IPS-18c (cell line): ENCODE data around the gene DNAJA4.

Source experiments
- H3K4me3 ChIP-seq: 2 replicates; pipeline ENCODE4 v1.7.0; 2013; ENCODE audit warnings: low read depth, mild to moderate bottlenecking, low read length, moderate library complexity; ENCODE audit not compliant: insufficient read depth
- H3K9me3 ChIP-seq: one replicate; pipeline ENCODE4 v1.6.1; 2013; ENCODE audit warnings: mild to moderate bottlenecking, low read length, moderate library complexity; ENCODE audit not compliant: control insufficient read depth, insufficient read depth

The DNAJA4 gene

DNA sequence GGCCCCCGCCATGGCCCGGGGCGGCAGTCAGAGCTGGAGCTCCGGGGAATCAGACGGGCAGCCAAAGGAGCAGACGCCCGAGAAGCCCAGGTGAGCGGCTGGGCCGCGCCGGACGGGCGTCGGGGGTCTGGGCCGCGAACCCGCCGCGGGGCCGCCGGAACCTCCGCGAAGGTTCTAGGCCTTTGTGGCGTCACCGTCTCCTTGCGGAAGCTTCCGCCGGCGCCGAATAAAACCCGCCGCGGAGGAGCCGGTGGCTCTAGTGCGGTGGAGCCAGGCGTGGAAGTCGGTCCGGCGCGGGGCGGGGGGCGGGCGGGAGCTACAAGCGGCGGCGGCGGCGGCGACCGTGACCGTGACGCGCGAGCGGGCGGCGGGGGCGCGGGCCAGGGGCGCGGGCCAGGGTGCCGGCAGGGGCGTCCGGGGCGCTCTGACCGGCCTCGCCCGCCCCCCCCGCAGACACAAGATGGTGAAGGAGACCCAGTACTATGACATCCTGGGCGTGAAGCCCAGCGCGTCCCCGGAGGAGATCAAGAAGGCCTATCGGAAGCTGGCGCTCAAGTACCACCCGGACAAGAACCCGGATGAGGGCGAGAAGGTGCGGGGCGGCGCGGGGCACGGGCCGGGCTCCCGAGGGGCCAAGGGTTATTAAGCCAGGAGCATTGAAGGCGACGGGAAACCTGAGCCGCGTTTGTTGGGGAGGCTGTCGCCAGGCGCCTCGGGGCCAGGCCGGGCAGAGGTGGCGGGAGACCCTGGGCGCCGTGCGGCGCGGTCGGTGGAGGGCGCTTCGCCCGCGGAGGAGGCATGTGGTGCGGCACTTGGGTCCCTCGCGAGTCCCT, at the start of gene DNAJA4:
Gene DNAJA4 (plus strand): TSS at position 259 of the 833 bp plus-strand sequence. CDS start 202 bp downstream, at position 461.
- H3K9me3 ChIP-seq: peaks cover 3% of the 10 kb centered on the region
- peak within 1 kb of the TSS; percentile 49; the same call in 1 of the 2 replicates for H3K4me3 ChIP-seq

DNA sequence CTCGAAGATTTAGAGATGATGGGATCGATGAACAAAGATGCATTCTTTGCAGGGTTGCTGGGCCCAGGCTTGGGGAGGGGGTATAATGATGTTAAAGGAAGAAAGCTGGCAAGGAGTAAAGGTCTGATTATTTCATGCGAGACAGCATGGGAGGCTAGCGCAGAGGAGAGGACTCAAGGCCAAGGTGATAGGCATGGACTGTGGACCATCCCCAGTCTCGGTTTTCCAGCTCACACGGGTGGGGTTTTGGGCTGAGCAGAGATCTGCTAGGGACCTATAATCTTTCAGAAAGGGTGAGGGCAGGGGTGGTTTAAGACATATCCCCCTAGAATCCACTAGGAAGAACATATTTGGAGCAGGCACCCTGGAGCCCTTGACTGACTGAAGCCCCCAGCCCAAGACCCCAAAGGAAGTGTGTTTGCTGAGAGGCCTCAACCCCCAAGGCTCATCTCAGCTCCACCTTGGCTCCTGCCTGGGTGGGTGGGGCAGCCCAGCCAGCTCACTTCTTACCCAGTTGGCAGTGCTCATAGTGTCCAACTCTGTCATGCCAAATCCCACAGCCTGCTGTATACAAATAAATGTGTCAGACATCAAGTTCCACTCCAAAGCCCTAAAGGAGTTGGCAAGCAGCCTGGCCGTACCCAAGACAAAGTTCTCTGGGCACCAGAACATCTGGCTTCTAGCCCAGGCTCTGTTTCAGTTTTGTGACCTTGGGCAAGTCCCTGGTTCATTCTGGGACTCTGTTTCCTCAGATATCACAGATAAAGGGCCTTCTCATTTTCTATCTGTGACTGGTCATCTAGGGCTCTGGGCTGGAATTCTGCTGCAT, 47.9 kb upstream of the DNAJA4 start:
- Histone ChIP-seq H3K9me3 (no peaks in the 10 kb centered on the region), H3K4me3 (no peak overlapping the region)

DNA sequence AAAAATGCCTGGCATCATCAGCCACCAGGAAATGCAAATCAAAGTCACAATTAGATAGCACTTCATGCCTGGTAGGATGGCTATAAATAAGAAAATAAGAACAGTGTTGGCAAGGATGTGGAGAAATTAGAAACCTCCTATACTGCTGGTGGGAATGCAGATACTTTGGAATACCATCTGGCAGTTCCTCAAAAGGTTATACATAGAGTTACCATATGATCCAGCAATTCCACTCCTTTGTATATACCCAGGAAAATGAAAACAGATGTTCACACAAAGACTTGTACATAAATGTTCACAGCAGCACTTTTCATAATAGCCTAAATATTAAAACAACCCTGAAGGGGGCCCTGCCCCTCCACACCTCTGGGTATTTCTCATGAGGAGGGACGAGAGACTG, 43.6 kb upstream of the DNAJA4 start:
- Histone ChIP-seq H3K4me3 (no peak overlapping the region), H3K9me3 (peaks cover 2% of the 10 kb centered on the region)

DNA sequence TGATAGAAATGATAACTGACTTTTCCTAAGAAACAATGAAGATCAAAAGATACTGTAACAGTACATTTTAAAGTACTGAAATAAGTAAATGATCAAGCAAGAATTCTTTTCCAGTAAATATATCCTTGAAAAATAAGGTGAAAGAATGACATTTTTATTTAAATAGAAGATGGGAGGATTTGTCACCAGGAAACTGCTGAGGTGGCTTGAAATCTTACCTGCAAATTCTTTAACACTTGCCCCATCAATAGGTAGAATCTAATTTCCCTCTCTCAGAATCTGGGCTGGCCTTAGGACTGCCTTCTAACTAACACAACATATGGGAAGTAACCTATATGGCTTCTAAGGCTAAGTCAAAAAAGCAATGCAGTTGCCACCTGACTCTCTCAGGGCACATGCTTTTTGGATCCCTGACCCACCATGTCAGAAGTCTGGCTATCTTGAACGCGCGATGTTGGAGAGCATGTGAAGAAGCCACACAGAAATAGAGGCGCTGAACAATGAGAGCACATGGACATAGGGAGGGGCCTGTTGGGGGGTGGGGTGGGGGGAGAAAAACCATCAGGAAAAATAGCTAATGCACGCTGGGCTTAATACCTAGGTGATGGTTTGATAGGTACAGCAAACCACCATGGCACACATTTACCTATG, 41.5 kb upstream of the DNAJA4 start:
- Histone ChIP-seq H3K9me3 (peaks cover 2% of the 10 kb centered on the region), H3K4me3 (no peak overlapping the region)

DNA sequence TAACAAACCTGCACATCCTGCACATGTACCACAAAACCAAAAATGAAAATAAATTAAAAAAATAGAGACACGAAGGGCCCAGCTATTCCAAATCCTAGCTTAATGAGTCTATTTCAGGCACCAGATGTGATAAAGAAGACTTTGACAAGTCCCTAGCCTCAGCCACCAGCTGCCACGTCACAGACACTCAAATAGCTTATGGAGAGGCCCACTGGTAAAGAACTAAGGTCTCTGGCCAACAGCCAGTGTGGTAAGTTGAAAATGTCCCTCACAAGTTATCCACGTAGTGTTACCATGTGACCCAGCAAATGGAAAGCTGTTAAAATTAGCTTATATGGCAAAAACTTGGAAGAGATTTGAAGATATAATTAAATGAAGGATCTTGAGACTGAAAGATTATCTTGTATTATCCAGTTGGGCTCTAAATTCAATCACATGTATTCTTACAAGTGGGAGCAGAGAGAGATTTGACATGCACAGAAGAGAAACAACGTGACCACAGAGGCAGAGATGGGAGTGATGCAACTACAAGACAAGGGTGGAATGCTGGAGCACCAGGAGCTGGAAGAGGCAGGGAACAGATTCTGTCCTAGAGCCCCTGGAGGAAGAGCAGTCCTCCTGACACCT, 40.9 kb upstream of the DNAJA4 start:
- no peak overlapping the region for H3K4me3 ChIP-seq
- H3K9me3 ChIP-seq: peaks cover 2% of the 10 kb centered on the region

DNA sequence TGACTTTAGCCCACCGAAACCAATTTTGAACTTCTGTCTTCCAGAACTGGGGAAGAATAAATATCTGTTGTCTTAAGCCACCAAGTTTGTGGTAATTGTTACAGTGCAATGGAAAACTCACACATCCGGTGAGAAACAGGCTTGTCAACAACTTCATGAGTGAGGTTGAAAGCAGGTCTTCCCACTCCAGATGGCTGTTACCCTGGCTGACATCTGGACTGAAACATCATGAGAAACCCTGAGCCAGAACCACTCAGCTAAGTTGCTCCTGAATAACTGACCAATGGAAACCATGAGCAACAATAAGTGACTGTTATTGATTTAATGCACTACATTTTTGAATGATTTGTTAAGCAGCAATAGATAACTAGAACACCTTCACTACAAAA, 40.3 kb upstream of the DNAJA4 start:
- Histone ChIP-seq H3K4me3 (no peak overlapping the region), H3K9me3 (peaks cover 2% of the 10 kb centered on the region)

DNA sequence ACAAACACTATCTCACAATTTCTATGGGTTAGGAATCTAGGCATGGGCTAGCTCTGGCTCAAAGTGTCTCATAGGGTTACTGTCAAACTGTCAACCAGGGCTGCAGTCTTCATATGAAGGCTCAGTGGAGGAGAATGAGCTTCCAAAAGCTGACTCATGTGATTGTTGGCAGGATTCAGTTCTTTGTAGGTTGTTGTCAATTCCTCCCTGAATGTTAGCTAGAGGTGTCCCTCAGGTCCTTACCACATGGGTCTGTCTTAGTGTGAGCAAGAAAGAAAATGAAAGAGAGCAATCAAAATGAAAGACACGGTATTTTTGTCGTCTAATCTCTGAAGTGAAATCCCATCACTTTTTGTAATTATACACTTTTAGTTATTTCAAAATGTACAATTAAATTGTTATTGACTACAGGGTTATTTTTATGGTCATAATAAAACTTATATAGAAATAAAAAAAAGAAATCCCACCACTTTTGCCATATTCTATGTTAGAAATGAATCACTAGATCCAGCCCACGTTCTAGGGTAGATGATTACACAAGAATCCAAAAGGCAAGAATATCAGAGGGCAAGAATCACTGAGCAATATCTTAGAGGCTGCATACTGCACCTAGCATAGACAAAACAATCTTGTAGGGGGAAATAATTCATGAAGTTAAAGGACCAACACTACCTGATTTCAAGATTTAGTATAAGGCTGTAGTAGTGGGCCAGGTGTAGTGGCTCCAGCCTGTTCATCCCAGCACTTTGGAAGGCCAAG, 38.4 kb upstream of the DNAJA4 start:
- Histone ChIP-seq H3K4me3 (no peak overlapping the region), H3K9me3 (peaks cover 2% of the 10 kb centered on the region)

DNA sequence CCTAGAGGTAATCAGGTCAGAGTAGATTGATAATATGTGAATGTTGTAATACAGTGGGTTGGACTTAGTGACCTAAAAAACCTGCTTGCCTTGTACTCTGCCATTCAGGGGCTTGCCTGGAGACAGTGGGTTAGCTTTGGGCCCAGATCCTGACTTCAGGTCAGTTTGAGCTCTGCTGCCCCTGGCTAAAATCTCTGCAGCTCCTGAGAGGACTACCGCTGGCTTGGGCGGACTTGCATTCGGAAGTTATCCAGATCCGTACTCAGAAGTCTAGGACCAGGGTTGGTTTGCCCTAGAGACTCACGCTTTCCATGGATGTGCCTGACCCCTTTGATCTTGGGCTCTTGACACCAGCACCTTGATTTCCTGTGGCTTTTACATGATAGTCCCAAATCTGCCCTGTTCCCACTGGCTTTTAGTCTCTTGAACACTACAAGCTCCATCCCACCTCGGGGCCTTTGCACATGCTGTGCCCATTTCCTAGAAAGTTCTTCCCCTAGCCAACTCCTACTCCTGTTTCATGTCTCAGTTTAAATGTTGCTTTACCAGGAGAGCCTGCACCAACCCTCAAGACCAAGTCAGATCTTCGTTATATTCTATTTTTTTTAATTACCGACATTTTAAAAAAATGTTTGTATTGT, 35.9 kb upstream of the DNAJA4 start:
- H3K9me3 ChIP-seq: peaks cover 2% of the 10 kb centered on the region
- no peak overlapping the region for H3K4me3 ChIP-seq

DNA sequence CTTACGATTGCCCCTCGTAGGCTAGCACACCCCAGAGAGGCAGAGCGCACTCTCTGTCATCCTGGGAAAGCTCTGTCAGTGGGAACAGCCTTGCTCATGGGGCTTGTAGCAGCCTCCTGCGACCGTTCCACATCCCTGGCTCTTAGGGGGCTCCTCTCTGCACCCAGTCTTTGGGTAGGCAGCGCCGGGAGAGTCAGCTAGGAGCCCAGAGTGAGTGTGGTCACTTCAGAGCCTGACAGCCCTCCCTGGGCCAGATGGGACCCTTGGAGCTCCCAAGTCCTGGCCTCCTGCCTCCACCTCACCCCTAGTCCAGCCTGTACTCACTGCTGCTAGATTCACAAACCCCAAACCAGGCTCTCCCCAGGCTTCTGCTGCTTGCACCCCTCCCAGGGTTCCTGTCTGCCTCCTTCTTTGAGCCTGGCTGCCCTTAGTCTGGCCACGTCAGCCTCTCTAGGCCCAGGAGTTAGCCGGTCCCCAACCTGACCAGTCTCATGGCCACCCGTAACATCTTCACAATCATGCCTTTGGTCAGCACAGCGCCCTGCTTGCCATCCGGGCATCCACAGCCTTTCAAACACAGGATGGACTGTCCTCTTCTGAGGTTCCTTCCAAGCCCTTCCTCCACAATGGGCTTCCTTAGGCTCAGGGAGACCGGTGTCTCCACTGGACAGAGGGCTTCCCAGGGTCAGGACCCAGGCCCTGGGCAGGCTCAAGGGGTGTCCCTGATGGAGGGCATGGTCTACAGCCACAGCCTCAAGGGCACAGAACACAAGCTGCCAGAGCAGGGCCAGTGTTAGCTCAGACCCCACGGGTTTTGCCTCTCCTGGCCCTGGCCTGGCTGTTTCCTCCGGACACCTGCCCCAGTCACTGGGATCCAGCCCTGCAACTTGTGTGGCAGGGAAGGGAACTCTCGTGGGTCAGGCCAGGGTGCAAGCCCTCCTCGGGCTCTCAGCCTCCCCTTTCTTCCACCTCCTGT, 34.6 kb upstream of the DNAJA4 start:
- Histone ChIP-seq H3K9me3 (no peaks in the 10 kb centered on the region), H3K4me3 (no peak overlapping the region)

DNA sequence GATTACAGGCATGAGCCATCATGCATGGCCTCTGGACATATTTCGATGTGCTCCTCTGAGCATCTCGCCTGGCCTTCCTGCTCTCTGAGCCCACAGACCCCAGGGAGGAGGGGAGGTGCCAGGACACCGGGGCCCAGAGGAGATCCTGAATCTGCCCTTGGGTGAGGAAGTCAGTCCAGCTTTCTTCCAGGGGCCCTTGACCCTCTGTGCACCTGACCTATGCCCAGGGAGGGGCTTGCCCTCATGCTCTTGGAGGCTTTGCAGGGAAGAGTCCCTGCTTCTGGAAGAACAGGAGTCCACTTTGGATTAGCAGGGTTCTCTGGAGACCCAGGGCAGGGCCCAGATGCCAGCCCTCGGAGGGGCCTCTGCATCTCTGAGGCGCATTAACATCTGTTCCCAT, 31.4 kb upstream of the DNAJA4 start:
- Histone ChIP-seq H3K9me3 (no peaks in the 10 kb centered on the region), H3K4me3 (no peak overlapping the region)

DNA sequence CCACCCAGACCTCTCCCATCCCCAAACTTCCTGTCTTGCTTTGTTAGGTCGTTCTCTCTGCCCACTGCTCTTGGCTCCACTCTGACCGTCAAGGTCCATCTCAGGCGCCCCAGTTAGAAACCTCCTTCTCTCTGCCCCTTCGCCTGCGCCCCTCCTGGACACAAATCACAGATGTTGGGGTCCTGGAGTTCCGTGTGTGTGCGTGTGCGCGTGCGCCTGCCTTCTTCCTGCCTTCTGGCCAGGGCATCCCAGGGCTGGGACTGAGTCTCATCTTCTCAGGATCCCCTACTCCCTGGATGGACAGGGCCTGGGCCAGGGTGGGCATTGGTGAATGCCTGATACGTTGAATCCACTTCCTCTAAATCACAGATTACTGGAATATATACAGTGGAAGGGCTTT, 30.9 kb upstream of the DNAJA4 start:
- no peaks in the 10 kb centered on the region for H3K9me3 ChIP-seq
- no peak overlapping the region for H3K4me3 ChIP-seq

DNA sequence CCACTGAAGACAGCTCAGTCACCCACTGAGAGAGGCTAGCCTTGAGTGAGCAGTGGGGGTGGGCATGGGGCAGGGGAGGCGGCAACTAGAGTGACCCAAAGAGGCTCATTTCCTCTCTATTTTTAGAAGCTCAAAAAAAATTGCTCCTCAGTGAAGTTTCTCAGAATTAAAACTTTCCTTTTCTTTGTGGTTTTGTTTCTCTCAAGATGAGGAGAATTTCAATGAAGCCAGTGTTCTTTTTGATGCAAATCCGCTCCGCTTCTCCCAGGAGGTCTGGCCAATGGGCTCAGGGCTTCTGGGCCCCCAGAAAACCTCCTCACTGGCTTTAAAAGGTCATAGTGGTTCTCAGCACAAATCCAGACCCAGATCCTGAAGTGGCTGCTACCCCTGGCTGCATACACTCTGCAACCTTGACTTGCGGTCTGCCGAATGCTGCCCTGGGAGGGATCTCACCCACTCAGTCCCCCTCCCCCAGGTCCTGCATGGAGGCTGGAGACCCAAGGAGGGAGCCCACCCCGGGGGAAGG, 29.8 kb upstream of the DNAJA4 start, which contains the start of gene ACSBG1:
Gene ACSBG1 (minus strand): TSS at position 51 of the 526 bp plus-strand sequence. CDS start 64 bp downstream, outside the sequence.
- Histone ChIP-seq H3K4me3 (no peak within 1 kb of the TSS), H3K9me3 (no peaks in the 10 kb centered on the region)

DNA sequence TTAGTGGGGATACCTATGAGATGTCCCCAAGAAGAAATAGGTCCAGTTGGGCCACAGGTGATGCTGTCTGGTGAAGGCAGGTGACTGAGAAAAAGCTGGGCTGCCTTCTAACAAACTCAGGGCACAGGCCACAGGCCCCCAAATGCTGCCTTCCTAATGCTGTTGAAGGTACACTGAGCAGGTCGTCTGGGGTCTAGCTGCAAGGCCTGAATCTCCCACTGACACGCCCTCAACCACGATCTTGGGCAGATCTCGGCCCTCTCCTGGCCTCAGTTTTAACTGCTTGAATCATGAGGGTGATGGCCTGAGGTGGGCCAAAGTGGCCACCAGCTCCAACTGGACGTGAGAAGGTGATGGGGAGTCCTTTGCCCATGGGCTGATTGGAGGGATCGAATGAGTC, 27.9 kb upstream of the DNAJA4 start:
- Histone ChIP-seq H3K9me3 (no peaks in the 10 kb centered on the region), H3K4me3 (no peak overlapping the region)

DNA sequence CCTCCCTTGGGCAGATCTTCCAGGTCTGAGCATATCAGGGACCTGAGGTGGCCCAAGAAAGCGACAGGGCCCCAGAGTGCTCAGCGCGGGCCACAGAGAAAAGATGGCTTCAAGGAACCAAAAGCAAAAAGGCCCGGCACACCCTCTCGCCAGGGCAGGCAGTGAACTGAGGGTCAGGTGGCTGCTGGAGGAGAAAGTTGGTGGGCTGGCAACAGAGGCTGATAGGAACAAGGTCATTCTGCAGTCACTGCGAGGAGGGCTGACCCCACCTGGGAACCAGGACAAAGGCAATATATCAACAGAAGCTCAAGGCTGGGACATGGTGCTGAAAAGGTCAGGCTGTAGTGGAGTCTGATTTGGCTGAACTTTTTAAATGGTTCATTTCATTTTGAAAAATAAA, 27.2 kb upstream of the DNAJA4 start:
- H3K4me3 ChIP-seq: no peak overlapping the region
- H3K9me3 ChIP-seq: no peaks in the 10 kb centered on the region

DNA sequence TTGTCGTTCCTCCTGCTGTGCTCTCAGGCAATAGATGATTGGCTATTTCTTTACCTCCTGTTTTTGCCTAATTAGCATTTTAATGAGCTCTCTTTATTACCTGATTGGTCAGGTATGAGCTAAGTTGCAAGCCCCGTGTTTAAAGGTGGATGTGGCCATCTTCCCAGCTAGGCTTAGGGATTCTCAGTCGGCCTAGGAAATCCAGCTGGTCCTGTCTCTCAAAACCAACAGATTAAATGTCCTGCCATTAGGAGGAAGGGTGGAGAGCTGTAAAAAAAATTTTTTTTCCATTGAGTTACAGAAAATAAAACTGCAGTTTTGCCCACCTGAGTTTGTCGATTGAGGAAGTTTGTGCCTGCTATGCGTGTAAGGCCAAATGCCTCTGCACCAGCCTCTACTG, 24.6 kb upstream of the DNAJA4 start:
- Histone ChIP-seq H3K4me3 (no peak overlapping the region), H3K9me3 (no peaks in the 10 kb centered on the region)
